Activated T-helper 17 cell treated with anti-CD3 and anti-CD28 coated beads, Interleukin-2, amount 50 U/mL, for 72 hours (primary cell): ENCODE results near the gene MAN1C1. TPM values are rescaled to one million over a fixed set of nuclear protein-coding genes. Genes with fewer than 3 reads are reported as not detected.
A peak's percentile ranks its signal among the peaks of the same experiment; 100 is the strongest.

Source experiments
- ATAC-seq: fragments of 150-1000 bp; cut with Tn5 transposase; replicated peaks from 2 replicates; pipeline ENCODE4 v1.10.0; 2021; ENCODE audit warnings: mild to moderate bottlenecking, moderate library complexity
- H3K27ac Mint-ChIP-seq: one replicate; pipeline ENCODE4 v1.8.0; 2022; ENCODE audit warnings: mixed read lengths
- H3K27me3 Mint-ChIP-seq: one replicate; pipeline ENCODE4 v1.8.0; 2022; ENCODE audit warnings: mixed read lengths
- H3K36me3 Mint-ChIP-seq: one replicate; pipeline ENCODE4 v1.8.0; 2022; ENCODE audit warnings: low read depth, mild to moderate bottlenecking, mixed read lengths
- H3K4me1 Mint-ChIP-seq: one replicate; pipeline ENCODE4 v1.8.0; 2022; ENCODE audit warnings: mixed read lengths
- H3K4me3 Mint-ChIP-seq: one replicate; pipeline ENCODE4 v1.8.0; 2022; ENCODE audit warnings: mild to moderate bottlenecking, mixed read lengths
- H3K9me3 Mint-ChIP-seq: one replicate; pipeline ENCODE4 v1.8.0; 2022; ENCODE audit warnings: mixed read lengths
- total RNA-seq, 2 donors: library from RNA; stranded (reverse); gene quantifications; one replicate each; pipeline ENCODE4 v1.2.3, GENCODE V29; 2022

Gene MAN1C1
- total RNA-seq, 2 donors from 2014 or later: 6.2 to 7.7 TPM

DNA sequence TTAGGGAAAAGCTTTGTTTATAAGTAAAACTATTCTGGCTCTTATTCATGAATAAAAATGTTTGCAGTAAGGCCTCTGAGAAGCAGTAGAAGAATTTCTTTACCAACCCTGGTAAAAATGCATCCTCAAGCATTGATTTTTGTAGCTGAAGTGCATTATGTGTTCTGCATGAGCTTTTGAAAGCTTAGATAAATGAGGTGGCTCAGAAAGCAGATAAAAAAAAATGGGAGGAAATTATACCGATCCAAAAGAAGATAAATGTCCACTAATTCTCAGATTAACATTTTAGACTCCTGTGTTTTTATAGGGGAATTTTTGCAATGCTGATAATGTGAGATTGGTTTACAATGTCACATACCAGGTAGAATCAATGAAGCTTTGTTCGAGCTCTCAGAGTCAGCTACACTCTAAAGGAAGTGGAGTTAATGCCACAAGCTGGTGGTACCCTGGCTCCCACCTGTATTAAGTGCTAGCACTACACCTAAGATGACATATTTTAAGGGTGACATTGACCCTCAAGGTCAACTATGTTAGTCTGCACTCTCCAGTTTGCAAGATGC lies 97.9 kb downstream of the MAN1C1 start:
- Mint-ChIP-seq H3K27me3 (no peaks in the 10 kb centered on the region), H3K4me1 (peaks cover 21% of the 10 kb centered on the region), H3K4me3 (no peak overlapping the region), H3K36me3 (no peaks in the 10 kb centered on the region), H3K9me3 (no peaks in the 10 kb centered on the region), H3K27ac (no peak overlapping the region)
- no peak for ATAC-seq

DNA sequence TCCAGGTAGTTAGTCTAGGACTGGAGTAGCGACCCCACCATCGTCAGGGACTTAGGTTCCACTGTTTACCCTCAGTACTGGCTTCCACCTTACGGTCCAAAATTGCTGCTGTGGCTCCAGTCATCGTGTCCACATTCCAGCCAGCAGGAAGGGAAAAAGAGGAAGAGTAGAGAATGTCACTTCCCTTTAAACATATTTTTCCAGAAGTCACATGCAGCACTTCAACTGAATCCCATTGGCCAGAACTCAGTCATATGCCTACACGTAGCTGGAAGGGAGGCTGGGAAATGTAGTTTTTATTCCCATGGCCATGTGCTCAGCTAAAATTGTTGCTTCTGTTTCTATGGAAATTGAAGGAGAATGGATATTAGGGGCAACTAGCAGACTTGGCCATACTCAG lies 99.3 kb downstream of the MAN1C1 start:
- no peak for ATAC-seq
- no peak overlapping the region for H3K27ac Mint-ChIP-seq
- peaks cover 17% of the 10 kb centered on the region for H3K4me1 Mint-ChIP-seq

DNA sequence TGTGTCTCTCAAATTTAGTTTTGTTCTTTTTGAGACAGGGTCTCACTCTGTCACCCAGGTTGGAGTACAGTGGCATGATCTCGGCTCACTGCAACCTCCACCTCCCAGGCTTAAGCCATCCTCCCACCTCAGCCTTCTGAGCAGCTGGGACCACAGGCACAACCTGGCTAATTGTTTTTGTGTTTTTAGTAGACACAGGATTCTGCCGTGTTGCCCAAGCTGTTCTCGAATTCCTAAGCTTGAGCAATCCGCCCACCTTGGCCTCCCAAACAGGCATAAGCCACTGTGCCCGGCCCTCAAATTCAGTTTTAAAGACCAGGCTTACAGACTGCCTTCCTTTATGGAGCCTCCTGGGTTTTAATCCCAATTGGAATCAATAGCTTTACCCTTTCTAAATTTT lies 99.7 kb downstream of the MAN1C1 start:
- Mint-ChIP-seq H3K4me3 (no peak overlapping the region), H3K9me3 (no peaks in the 10 kb centered on the region), H3K27me3 (no peaks in the 10 kb centered on the region), H3K27ac (no peak overlapping the region), H3K36me3 (no peaks in the 10 kb centered on the region), H3K4me1 (peaks cover 16% of the 10 kb centered on the region)
- no peak for ATAC-seq

More for the DNA sequence above, 99.3 kb downstream of the MAN1C1 start:
- Mint-ChIP-seq H3K9me3 (no peaks in the 10 kb centered on the region), H3K36me3 (no peaks in the 10 kb centered on the region), H3K4me3 (no peak overlapping the region), H3K27me3 (no peaks in the 10 kb centered on the region)

DNA sequence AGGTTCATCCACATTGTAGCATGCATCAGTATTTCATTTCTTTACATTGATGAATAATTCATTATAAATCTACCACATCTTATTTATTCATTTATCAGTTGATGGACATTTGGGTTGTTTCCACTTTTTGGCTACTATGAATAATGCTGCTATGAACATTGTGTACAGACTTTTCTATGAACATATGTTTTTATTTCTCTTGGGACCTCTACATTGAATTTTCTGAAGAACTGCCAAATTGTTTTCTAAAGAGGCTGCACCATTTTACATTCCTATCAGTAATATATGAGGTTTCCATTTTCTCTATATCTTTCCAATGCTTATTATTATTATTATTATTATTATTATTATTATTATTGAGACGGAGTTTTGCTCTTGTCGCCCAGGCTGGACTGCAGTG lies 102.1 kb downstream of the MAN1C1 start:
- Mint-ChIP-seq H3K36me3 (no peaks in the 10 kb centered on the region), H3K27me3 (no peaks in the 10 kb centered on the region), H3K4me3 (no peak overlapping the region), H3K4me1 (peaks cover 21% of the 10 kb centered on the region), H3K27ac (no peak overlapping the region), H3K9me3 (no peaks in the 10 kb centered on the region)
- no peak for ATAC-seq

DNA sequence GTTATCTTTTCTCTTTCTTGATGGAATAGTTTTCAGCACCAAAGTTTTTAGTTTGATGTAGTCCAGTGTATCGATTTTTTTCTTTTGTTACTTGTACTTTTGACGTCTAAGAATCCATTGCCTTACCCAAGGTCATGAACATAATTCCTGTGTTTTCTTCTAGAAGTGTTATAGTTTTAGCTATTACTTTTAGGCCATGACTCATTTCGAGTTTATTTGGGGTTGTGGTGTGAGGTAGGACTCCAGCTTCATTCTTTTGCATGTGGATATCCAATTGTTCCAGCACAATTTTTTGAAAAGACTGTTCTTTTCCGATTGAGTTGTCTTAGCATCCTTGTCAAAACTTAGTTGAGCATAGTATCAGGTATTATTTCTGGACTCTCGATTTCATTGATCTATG lies 104.0 kb downstream of the MAN1C1 start:
- Mint-ChIP-seq H3K27ac (no peak overlapping the region), H3K9me3 (no peaks in the 10 kb centered on the region), H3K27me3 (no peaks in the 10 kb centered on the region), H3K4me1 (peaks cover 18% of the 10 kb centered on the region), H3K4me3 (no peak overlapping the region), H3K36me3 (no peaks in the 10 kb centered on the region)
- ATAC-seq: no peak

DNA sequence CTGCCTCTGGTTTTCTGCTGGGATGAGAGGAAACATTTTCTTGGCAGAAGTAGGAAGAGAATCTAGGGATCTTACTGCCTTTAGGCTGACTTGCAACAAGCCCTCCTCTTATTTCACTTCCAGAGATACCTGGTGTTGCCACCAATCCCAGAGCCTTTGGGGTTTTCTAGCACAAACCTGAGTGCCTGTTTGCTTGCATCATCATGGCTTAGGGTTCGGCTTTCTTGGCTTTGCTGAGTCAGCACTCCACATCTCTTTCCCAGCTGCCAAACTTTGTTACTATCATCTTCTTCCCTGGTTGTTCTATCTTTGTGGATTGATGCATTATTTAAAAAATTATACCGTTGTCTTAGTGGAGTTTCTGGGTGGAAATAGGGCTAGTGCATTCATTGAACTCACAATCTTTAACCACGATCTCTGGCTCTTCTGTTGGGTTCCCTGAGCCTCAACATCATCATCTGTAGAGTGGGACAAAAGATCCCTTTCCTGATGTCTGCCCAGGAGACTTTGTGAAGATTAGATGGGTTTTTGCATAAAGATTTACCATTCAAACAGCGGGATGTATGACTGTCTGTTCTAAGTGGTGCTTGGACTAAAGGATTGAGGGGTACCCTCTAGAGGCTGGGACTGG lies 106.8 kb downstream of the MAN1C1 start:
- no peak overlapping the region for H3K4me3 Mint-ChIP-seq
- no peaks in the 10 kb centered on the region for H3K9me3 Mint-ChIP-seq
- ATAC-seq: no peak
- H3K27ac Mint-ChIP-seq: no peak overlapping the region
- H3K36me3 Mint-ChIP-seq: no peaks in the 10 kb centered on the region
- H3K27me3 Mint-ChIP-seq: no peaks in the 10 kb centered on the region
- peaks cover 19% of the 10 kb centered on the region for H3K4me1 Mint-ChIP-seq

DNA sequence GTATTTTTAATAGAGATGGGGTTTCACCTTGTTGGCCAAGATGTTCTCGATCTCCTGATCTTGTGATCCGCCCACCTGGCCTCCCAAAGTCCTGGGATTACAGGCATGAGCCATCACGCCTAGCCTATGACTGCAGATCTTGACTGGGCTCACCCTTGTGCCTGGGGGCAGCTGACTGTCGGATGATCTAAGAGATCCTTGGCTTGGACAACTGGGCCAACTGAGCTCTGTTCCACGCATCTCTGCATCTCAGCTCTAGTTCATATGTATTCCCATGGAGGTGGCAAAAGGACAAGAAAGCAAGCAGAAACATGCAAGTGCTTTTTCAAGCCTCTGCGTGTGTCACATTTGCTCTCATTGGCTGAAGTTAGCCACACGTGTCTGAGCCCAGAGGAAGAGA lies 107.6 kb downstream of the MAN1C1 start:
- no peak for ATAC-seq
- Mint-ChIP-seq H3K36me3 (no peaks in the 10 kb centered on the region), H3K4me1 (peaks cover 22% of the 10 kb centered on the region), H3K9me3 (no peaks in the 10 kb centered on the region), H3K27ac (no peak overlapping the region), H3K4me3 (no peak overlapping the region), H3K27me3 (no peaks in the 10 kb centered on the region)

DNA sequence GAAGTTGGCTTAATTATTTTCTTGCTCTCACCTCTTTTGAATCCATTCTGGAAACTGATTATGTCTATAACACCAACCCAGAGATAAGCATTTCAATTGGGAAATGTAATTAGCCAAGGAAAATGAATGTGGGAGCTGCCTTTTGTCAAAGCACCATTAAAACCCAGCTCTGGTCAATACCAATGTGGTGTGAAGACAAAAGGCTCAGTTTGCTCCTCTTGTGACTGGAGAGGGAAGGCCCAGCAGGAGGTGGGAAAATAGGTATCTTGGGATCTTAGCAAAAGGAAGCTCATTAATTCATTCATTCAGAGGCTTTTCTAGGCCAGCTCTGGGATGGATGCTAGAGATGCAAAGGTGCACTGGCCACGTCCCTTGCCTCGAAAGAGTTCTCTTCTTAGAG lies 108.4 kb downstream of the MAN1C1 start:
- Mint-ChIP-seq H3K4me1 (peaks cover 23% of the 10 kb centered on the region), H3K27me3 (no peaks in the 10 kb centered on the region), H3K36me3 (no peaks in the 10 kb centered on the region), H3K4me3 (no peak overlapping the region), H3K27ac (no peak overlapping the region), H3K9me3 (no peaks in the 10 kb centered on the region)
- no peak for ATAC-seq

DNA sequence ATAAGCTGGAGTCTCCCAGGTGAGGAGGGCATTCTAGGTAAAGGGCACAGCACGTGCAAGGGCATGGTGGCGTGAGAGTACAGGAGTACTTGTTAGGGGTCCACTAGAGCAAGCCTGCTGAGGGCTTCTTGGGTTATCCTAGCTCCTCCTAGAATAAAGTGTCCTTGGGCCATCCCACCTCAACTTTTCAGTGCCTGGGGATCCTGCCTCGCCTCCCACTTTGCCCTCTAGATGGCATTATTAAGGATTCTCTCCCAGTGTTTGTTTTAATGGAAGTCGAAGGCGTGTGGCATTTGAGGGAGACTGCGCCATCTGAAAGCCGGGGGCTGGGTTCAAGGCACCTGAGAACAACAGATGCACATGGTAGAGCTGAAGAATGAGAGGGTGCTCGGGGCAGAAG lies 108.9 kb downstream of the MAN1C1 start:
- Mint-ChIP-seq H3K9me3 (no peaks in the 10 kb centered on the region), H3K4me3 (no peak overlapping the region), H3K36me3 (no peaks in the 10 kb centered on the region), H3K27me3 (no peaks in the 10 kb centered on the region), H3K27ac (no peak overlapping the region), H3K4me1 (peaks cover 25% of the 10 kb centered on the region)
- no peak for ATAC-seq

DNA sequence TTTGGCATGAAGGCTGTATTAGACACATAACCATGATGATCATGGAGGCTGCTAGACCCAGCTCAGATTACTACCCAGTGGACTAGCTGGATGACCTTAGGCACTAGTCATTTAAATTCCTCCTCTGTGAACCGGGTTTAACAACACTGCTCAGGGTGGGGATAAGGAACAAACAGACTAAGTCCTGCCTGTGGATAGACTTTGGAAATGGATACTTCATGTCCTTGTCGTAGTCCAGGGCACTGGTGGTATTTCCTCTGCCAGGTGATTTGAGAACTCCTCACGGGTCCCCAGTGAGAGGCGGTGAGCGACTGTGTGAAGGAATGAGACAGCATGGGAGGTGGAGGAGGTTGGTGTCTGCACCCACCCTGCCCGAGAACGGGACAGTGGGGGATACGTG lies 110.5 kb downstream of the MAN1C1 start:
- no peaks in the 10 kb centered on the region for H3K36me3 Mint-ChIP-seq
- ATAC-seq: no peak

DNA sequence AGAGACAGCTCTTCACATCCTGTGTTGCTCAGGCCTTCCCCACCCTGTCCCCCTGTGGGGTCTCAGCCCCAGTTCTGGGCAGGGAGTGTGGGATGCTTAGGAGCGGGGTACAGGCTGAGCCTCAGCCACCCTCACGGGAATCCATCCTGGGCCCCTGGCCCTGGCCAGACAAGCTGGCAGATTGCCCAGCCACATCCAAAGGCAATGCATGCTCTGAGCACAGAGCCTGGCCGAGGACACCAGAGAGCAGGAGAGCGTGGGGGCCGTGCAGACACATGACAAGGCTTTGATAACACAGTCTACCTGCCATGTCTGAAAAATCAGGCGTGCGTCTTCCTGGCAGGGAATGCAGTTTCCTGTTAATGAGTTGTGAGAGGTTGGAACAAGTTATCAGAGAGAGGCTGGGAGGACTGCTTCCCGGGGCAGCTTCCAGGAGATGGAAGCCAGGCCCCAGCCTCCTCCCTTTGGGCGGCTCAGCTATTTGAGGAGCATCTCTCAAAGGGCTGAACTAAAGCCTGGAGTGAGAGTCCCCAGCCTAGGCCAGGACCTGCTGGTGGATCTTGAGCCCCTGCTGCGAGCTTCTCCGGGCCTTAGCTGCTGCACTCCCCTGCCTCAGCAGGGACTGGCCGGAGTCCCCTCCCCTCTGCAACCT lies 111.2 kb downstream of the MAN1C1 start:
- Mint-ChIP-seq H3K4me1 (peaks cover 27% of the 10 kb centered on the region), H3K27me3 (no peaks in the 10 kb centered on the region), H3K4me3 (no peak overlapping the region), H3K27ac (no peak overlapping the region), H3K9me3 (no peaks in the 10 kb centered on the region), H3K36me3 (no peaks in the 10 kb centered on the region)
- no peak for ATAC-seq

More for the DNA sequence above, 110.5 kb downstream of the MAN1C1 start:
- Mint-ChIP-seq H3K27me3 (no peaks in the 10 kb centered on the region), H3K4me3 (no peak overlapping the region), H3K9me3 (no peaks in the 10 kb centered on the region), H3K4me1 (peaks cover 31% of the 10 kb centered on the region), H3K27ac (no peak overlapping the region)

DNA sequence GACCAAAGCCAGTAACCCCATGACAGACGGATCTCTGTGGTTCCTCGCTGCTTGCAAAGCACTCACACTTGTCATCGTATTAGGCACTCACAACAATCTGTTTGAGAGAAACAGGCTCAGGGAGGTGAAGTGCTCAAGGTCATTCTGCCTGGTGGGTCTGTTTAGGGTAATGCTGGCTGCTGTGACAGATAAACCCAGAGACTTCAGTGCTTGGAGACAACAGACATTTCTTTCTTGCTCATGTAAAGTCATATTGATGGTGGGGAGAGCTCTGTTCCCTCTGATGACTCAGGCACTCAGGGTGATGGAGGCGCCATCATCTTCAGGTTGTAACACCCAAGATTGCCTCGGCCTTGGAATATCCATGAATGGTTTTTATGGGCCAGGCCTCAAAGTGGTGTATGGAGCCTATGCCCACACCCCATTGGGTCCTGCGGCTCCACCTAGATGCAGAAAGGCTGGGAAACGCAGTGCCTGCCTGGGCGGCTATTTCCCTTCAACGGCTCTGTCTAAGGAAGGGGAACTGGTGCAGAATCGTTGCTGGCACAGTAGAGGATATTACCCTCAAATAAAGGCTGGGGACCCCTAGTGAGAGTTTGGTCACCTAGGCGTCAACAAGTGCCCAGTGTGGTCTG lies 111.8 kb downstream of the MAN1C1 start:
- Mint-ChIP-seq H3K36me3 (no peaks in the 10 kb centered on the region), H3K4me1 (peaks cover 27% of the 10 kb centered on the region), H3K9me3 (no peaks in the 10 kb centered on the region), H3K27ac (no peak overlapping the region), H3K4me3 (no peak overlapping the region), H3K27me3 (no peaks in the 10 kb centered on the region)
- no peak for ATAC-seq

DNA sequence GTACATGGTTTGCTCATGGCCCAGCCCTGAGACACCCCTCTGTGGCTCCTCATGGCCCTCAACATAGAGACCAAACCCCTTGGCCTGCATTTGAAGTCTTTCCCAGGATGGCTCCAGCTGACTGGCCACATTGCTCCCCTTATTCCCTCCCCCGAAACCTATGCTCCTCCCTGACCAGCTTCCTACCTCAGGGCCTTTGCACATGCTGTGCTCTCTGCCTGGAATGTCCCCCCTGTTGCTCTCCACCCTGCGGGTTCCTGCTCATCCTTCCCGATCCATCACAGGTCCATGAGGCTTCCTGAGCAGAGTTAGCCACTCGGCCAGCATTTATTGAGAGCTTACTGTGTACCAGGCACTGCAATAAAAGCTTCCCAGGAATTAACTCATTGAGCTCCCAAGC lies 112.5 kb downstream of the MAN1C1 start:
- Mint-ChIP-seq H3K36me3 (no peaks in the 10 kb centered on the region), H3K27ac (no peak overlapping the region), H3K27me3 (no peaks in the 10 kb centered on the region), H3K9me3 (no peaks in the 10 kb centered on the region), H3K4me3 (no peak overlapping the region), H3K4me1 (peaks cover 25% of the 10 kb centered on the region)
- ATAC-seq: no peak

DNA sequence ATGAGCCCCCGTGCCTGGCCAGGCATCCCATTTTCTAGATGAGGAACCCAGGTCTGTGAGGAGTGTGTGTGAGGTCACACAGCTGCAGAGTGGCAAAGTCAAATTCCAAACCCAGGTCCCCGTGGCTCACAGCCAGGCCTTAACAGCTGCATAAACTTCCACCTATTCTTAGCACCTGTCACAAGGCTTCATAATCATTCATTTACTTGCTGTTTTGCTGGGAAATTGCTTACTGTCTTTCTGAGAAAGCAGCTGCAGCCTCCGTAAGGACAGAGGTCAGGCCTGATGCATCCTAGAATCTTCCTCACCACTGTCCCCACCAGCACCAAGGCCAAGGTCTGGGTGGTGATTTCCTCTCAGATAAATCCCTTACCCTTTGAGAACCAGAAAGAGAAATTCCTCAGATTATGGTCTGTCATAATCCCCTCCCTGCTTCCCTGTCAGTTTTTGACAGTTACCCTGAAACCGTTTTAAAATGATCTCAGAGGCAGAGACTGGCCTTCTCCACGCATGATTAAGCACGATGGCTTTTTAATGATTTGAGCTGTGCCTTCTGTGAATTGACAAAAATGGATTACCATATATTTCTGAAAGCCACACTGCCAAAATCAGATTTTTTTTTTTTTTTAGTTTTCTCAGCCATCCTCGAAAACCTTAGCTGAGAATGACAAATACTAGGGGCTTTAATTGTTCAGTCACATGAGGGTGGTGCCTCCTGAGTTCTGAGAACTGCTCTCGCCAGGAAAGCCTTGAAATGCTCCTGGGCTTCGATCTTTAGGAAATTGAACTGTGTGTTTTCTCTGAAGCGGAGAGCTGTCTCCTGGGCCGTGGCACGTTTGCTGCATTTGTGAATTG lies 113.4 kb downstream of the MAN1C1 start:
- no peak overlapping the region for H3K27ac Mint-ChIP-seq
- peaks cover 25% of the 10 kb centered on the region for H3K4me1 Mint-ChIP-seq
- H3K36me3 Mint-ChIP-seq: no peaks in the 10 kb centered on the region
- no peaks in the 10 kb centered on the region for H3K27me3 Mint-ChIP-seq
- peak overlapping the region; percentile 33 for H3K4me3 Mint-ChIP-seq
- no peaks in the 10 kb centered on the region for H3K9me3 Mint-ChIP-seq
- ATAC-seq: no peak
